Transverse colon (tissue), 4 donors: ENCODE measurements around the gene PRR5. TPM values are rescaled to one million over a fixed set of nuclear protein-coding genes. Genes with fewer than 3 reads are reported as not detected.

Experiments
- DNase-seq: peaks from one replicate; pipeline ENCODE4 v3.0.0-alpha.2; 2019
- H3K27ac ChIP-seq, 4 donors: fragments of 200-600 bp; sonication (generic); 2 replicates each; pipeline ENCODE4 v1.5.1; 2016 to 2018; ENCODE audit warnings: inconsistent platforms in 4 of 4
- H3K27me3 ChIP-seq: fragments of 200-600 bp; sonication (generic); 2 replicates; pipeline ENCODE4 v1.5.1; 2017; ENCODE audit warnings: inconsistent platforms
- H3K36me3 ChIP-seq, 4 donors: fragments of 200-600 bp; sonication (generic); 2 replicates each; pipeline ENCODE4 v1.5.1; 2017 to 2019; ENCODE audit warnings: inconsistent platforms in 4 of 4
- H3K4me1 ChIP-seq, 4 donors: fragments of 200-600 bp; sonication (generic); 2 replicates each; pipeline ENCODE4 v1.5.1; 2017 to 2020; ENCODE audit warnings: inconsistent platforms in 4 of 4
- H3K4me3 ChIP-seq, 4 donors: fragments of 200-600 bp; sonication (generic); 1 replicate in 1 of 4; 2 replicates in 3 of 4; pipeline versions ENCODE4 v1.5.1 to v1.6.1; 2017 to 2019; ENCODE audit warnings: inconsistent platforms in 4 of 4
- H3K9me3 ChIP-seq, 2 donors: fragments of 200-600 bp; sonication (generic); 2 replicates each; pipeline ENCODE4 v1.5.1; 2017 to 2019; ENCODE audit warnings: inconsistent platforms in 2 of 2
- EP300 ChIP-seq: sonication (generic); formaldehyde crosslinking; IDR thresholded peaks from one replicate; pipeline ENCODE4 v1.6.1; 2017; ENCODE audit warnings: antibody characterized with exemption, low read depth
- POLR2A ChIP-seq: fragments of 450-650 bp; IDR thresholded peaks from one replicate; pipeline ENCODE4 v1.6.1; 2016; ENCODE audit warnings: antibody characterized with exemption, mild to moderate bottlenecking, moderate library complexity
- POLR2AphosphoS5 ChIP-seq, 3 donors: sonication (generic); formaldehyde crosslinking; IDR thresholded peaks; one replicate each; pipeline ENCODE4 v1.6.1; 2016; ENCODE audit warnings: antibody characterized with exemption in 3 of 3
- WGBS, 2 donors: methylation state at CpG; one replicate each; pipeline ENCODE4 v1.1.5; 2018; ENCODE audit warnings: low coverage in 1 of 2; 5-methylcytosine and 5-hydroxymethylcytosine counted together
- in situ Hi-C, 4 donors: fragments of 200-750 bp; cut with MboI; loops; one replicate each; pipeline versions ENCODE4 v1.15.0 to v1.15.1; 2017; ENCODE audit warnings: low sequenced_read_pairs in 3 of 4, low pct_ligation_motif_present in 1 of 4, low pct_unique_long_range_greater_than_20kb in 1 of 4
- intact Hi-C: fragments of 100-400 bp; cut with DNase I; formaldehyde crosslinking; loops from one replicate; pipeline ENCODE4 v1.15.1; 2023; ENCODE audit warnings: low total_unique reads
- total RNA-seq, 4 donors: library from RNA; depleted of rRNA; stranded (reverse); fragments of >200 nt; gene quantifications; one replicate each; pipeline ENCODE4 v1.1.0, GENCODE V29; 2016
- TF ChIP-seq, protein P1 (sequence below), 5 experiments: fragments of 200-600 bp in 3 of 5; fragments of 450-650 bp in 2 of 5; sonication (generic) in 3 of 5; IDR thresholded peaks; 1 replicate in 2 of 5; 2 replicates in 3 of 5; pipeline ENCODE4 v1.5.1; 2016 to 2017; ENCODE audit warnings: antibody characterized with exemption in 5 of 5, inconsistent platforms in 3 of 5, mild to moderate bottlenecking in 2 of 5, moderate library complexity in 1 of 5

The PRR5 gene
- total RNA-seq, 4 donors from 2014 or later, result 17.7 to 68.3 (median 22.2) TPM

DNA sequence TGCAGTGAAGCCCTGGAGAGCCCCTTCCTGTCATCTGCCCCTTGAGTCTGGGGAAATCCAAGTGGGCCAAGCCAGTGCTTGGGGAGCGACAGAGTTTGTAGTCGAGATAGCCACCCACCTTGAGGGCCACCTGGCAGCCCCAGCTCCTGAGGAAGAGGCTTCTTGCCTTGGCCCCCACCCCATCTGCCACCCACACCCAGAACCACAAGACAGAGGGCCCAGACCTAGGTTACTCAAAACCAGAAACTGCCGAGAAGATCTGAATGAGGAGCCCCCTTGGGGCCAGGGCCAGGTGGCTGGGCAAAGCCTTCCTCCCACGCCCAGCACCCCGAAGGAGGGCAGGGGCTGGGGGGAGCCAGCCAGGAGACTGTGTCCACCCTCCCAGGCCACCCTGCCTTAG lies 18.8 kb upstream of the PRR5 start:
- WGBS, 2 donors, result 71% methylated on average over 5 of the region's 5 CpGs; no CpG with 5 or more reads in 1 of the 2 donors
- Histone ChIP-seq H3K27me3 (no peaks in the 10 kb centered on the region), H3K4me1 (peaks cover 0 to 17% (median 9%) of the 10 kb centered on the region in 4 donors), H3K9me3 (no peaks in the 10 kb centered on the region), H3K27ac (no peak overlapping the region), H3K4me3 (no peak overlapping the region), H3K36me3 (no peaks in the 10 kb centered on the region)
- intact Hi-C loops, result no loop called here
- in situ Hi-C loops, result no loop called here
- DNase-seq, result no peak
- TF ChIP-seq, protein P1, sequence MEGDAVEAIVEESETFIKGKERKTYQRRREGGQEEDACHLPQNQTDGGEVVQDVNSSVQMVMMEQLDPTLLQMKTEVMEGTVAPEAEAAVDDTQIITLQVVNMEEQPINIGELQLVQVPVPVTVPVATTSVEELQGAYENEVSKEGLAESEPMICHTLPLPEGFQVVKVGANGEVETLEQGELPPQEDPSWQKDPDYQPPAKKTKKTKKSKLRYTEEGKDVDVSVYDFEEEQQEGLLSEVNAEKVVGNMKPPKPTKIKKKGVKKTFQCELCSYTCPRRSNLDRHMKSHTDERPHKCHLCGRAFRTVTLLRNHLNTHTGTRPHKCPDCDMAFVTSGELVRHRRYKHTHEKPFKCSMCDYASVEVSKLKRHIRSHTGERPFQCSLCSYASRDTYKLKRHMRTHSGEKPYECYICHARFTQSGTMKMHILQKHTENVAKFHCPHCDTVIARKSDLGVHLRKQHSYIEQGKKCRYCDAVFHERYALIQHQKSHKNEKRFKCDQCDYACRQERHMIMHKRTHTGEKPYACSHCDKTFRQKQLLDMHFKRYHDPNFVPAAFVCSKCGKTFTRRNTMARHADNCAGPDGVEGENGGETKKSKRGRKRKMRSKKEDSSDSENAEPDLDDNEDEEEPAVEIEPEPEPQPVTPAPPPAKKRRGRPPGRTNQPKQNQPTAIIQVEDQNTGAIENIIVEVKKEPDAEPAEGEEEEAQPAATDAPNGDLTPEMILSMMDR (IDR thresholded peaks at IDR 0.05), result no peak
- TF ChIP-seq POLR2AphosphoS5 (IDR thresholded peaks at IDR 0.05), result no peak
- TF ChIP-seq EP300, result no peak
- no peak for TF ChIP-seq POLR2A

- intact Hi-C loops (no loop called here), in situ Hi-C loops (no loop called here)
- no peaks in the 10 kb centered on the region for H3K27me3 ChIP-seq
- TF ChIP-seq EP300, result no peak
- TF ChIP-seq, protein P1 (IDR thresholded peaks at IDR 0.05), result no peak
- TF ChIP-seq POLR2A, result no peak
- TF ChIP-seq POLR2AphosphoS5 (IDR thresholded peaks at IDR 0.05), result no peak
- DNase-seq, result no peak
- no peak overlapping the region for H3K4me3 ChIP-seq
- H3K9me3 ChIP-seq, result no peaks in the 10 kb centered on the region
- H3K27ac ChIP-seq, result peak overlapping the region in 1 of 4 donors; percentile 31
- H3K36me3 ChIP-seq, result no peaks in the 10 kb centered on the region
- H3K4me1 ChIP-seq, result peaks cover 0 to 17% (median 9%) of the 10 kb centered on the region in 4 donors
- 75% methylated on average over 6 of the region's 8 CpGs; no CpG with 5 or more reads in 1 of the 2 donors for WGBS, 2 donors
Observed at GRCh38 chr22:44683881-44684280, 18.1 kb upstream of the PRR5 start.

DNA sequence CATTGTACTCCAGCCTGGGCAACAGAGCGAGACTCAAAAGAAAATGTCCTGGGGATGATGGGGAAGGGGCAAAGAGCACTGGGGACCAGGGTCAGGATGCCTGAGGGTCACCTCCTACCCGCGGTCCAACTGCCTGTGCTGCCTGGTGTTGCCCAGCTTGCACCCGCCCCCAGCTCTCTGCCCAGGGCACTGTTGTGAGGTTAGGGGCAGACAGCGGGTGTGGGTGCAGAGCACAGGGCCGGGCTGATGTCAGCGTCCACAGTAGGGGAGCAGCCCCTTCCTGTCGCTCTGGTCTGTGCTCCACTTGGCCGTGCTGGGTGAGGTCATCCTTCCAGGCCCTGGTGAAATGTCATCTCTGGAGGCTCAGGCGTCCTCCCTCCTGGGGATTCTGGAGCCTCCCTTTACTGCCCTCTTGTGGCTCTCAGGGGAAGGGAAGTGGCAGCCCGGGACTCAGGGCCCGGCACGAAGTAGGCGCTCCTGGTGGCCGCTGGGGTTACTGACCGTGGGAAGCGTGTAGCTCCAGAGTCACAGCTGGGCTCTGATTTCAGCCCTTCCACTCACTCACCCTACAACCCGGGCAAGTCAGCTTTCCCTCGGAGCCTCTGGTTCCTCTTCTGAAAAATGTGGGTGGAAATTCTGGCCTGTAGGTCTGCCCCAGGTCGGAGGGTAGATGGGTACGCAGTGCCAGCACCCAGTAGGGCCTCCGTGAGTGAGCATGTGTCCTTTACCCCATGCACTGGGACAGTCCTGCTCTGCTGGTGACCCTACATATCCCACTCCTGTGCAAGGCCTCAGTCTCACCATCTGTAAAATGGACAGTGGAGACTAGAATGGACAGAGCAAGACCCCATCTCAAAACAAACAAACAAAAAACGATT lies 17.3 kb upstream of the PRR5 start:
- H3K27me3 ChIP-seq, result no peaks in the 10 kb centered on the region
- in situ Hi-C loops (no loop called here), intact Hi-C loops (no loop called here)
- TF ChIP-seq EP300, result no peak
- TF ChIP-seq POLR2AphosphoS5 (IDR thresholded peaks at IDR 0.05), result no peak
- TF ChIP-seq POLR2A, result no peak
- TF ChIP-seq, protein P1 (IDR thresholded peaks at IDR 0.05), result peak; percentile 88 to 98 (median 98)
- peaks cover 0 to 17% (median 9%) of the 10 kb centered on the region in 4 donors for H3K4me1 ChIP-seq
- no peaks in the 10 kb centered on the region for H3K36me3 ChIP-seq
- DNase-seq, result peak; percentile 87
- H3K27ac ChIP-seq, result peak overlapping the region in 3 of 4 donors; percentile 22 to 46 (median 31)
- no peaks in the 10 kb centered on the region for H3K9me3 ChIP-seq
- no peak overlapping the region for H3K4me3 ChIP-seq
- WGBS, 2 donors, result 31 to 71% methylated on average over 1 to 16 of the region's 23 CpGs

GRCh38 chr22:44685384-44686056 lies 16.5 kb upstream of the PRR5 start:
- H3K9me3 ChIP-seq, result no peaks in the 10 kb centered on the region
- H3K36me3 ChIP-seq, result no peaks in the 10 kb centered on the region
- H3K27ac ChIP-seq, result peak overlapping the region in 1 of 4 donors; percentile 46
- no peaks in the 10 kb centered on the region for H3K27me3 ChIP-seq
- H3K4me1 ChIP-seq, result peaks cover 0 to 17% (median 9%) of the 10 kb centered on the region in 4 donors
- no peak overlapping the region for H3K4me3 ChIP-seq
- peak; percentile 72 for DNase-seq
- WGBS, 2 donors, result 59% methylated on average over 10 of the region's 11 CpGs; no CpG with 5 or more reads in 1 of the 2 donors
- TF ChIP-seq, protein P1 (IDR thresholded peaks at IDR 0.05), result no peak
- TF ChIP-seq POLR2AphosphoS5 (IDR thresholded peaks at IDR 0.05), result no peak
- in situ Hi-C loops (no loop called here), intact Hi-C loops (no loop called here)
